T-helper 9 cell (primary cell): ENCODE measurements around the gene ZNF592.

ENCODE experiments used
- DNase-seq: peaks from one replicate; pipeline ENCODE4 v3.0.0-alpha.2; 2020

ZNF592 gene

DNA sequence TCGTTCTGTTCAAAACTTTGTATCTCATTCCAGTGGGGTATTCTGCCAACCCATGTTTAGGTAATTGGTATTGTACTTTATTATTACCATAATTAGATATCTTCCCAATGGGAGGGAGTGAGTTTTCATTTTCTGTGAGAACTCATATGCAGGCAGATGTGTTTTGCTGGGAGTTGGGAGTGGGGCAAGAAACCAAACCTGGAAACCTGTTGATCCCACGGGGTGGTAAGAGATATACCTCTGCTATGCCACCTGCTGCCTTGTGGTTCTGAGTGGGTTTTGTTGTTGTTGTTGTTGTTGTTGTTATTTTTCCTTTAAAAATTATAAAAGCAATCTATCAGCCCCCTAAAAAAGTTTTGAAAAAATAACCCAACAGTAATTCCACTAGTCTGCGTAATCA lies 32.1 kb downstream of the ZNF592 start:
- no peak for DNase-seq

GRCh38 chr15:84781495-84781894 lies 33.1 kb downstream of the ZNF592 start:
- DNase-seq = no peak

GRCh38 chr15:84782346-84782745 lies 34.0 kb downstream of the ZNF592 start:
- no peak for DNase-seq

GRCh38 chr15:84783493-84784251 lies 35.3 kb downstream of the ZNF592 start:
- no peak for DNase-seq

DNA sequence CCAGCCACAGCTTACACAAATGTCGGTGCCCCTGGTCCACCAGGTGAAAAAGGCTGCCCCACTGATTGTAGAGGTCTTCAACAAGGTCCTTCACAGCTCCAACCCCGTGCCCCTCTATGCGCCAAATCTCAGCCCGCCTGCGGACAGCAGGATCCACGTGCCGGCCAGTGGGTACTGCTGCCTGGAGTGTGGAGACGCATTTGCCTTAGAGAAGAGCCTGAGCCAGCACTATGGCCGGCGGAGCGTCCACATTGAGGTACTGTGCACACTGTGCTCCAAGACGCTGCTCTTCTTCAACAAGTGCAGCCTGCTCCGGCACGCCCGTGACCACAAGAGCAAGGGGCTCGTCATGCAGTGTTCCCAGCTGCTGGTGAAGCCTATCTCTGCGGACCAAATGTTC lies 35.9 kb downstream of the ZNF592 start:
- no peak for DNase-seq

GRCh38 chr15:84785053-84785452 lies 36.7 kb downstream of the ZNF592 start:
- no peak for DNase-seq

GRCh38 chr15:84788500-84788899 lies 40.1 kb downstream of the ZNF592 start:
- DNase-seq = no peak

- DNase-seq = no peak
Observed at GRCh38 chr15:84789762-84790161, 41.4 kb downstream of the ZNF592 start.

DNA sequence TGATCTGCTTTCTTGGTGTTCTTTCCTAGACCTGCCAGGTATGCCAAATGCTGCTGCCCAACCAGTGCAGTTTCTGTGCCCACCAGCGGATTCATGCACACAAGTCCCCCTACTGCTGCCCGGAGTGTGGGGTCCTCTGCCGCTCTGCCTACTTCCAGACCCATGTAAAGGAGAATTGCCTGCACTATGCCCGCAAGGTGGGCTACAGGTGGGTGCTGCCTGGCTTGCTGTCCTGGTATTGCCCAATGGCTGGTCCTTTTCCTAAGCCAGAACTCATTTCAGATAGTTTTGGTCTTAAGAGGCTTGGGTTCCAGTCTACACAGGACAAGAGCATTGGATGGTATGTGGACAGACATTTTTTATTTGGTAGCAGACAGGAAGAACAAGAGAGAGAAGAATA lies 42.3 kb downstream of the ZNF592 start:
- DNase-seq = no peak

GRCh38 chr15:84791763-84792162 lies 43.4 kb downstream of the ZNF592 start:
- no peak for DNase-seq

- no peak for DNase-seq
Observed at GRCh38 chr15:84793431-84794161, 45.2 kb downstream of the ZNF592 start.

DNA sequence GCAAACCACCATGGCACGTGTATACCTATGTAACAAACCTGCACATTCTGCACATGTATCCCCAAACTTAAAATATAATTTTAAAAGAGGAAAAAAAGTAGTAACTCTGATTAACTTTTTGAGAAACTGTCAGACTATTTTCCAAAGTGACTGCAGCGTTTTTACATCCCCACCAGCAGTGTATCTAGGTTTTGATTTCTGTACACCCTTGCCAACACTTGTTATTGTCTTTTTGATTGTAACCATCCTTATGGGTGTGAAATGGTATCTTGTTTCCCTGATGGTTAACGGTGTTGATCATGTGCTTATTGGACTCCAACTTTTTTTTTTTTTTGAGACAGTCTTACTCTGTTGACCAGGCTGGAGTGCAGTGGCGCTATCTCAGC lies 45.8 kb downstream of the ZNF592 start:
- no peak for DNase-seq

DNA sequence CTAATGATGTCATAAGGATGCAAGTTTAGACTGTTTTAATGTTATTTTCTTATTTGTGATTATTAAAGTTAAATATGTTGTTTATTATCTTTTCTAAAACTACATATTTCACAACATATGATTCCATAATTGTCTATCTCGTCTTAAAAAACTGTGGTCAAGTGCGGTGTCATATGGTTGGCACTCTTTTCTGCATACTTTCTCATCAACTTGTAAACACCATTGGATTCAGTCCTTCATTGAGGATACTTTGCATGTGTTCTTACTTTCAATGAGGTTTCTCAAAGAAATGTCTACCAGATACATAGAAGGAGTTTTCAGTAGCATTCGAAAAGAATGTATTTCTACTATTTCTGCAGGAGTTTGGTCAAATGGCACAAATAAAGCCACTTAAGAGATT lies 46.8 kb downstream of the ZNF592 start:
- no peak for DNase-seq

GRCh38 chr15:84797212-84797611 lies 48.8 kb downstream of the ZNF592 start:
- no peak for DNase-seq

DNA sequence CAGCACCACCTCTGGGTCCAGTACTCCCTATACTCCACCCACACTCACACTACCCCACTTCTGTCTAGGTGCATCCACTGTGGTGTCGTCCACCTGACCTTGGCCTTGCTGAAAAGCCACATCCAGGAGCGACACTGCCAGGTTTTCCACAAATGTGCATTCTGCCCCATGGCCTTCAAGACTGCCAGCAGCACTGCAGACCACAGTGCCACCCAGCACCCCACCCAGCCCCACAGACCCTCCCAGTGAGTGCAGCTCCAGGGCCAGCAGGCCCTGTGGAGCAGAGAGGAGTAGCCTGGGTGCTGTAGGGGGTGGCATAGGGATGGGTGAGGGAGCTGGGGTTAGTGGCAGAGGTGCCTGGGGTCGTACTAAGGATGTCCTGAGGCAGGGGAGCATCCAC lies 49.4 kb downstream of the ZNF592 start:
- DNase-seq = no peak

DNA sequence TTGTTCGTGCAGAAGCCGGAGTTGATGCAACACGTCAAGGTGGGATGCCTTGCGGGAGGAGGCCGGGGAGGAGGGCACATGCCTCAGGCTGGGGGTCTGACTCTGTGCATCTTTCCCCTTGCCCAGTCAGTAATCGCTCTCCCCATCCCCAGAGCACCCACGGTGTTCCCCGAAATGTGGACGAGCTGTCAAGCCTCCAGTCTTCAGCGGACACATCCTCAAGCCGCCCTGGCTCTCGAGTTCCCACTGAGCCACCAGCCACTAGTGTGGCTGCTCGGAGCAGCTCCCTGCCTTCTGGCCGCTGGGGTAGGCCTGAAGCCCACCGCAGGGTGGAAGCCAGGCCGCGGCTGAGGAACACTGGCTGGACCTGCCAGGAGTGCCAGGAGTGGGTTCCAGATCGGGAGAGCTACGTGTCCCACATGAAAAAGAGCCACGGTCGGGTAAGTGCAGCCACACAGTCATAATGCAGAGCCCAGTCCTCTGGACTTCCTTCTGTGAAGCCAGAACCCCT lies 50.1 kb downstream of the ZNF592 start:
- DNase-seq = no peak

GRCh38 chr15:84799511-84800187 lies 51.3 kb downstream of the ZNF592 start:
- DNase-seq = no peak

DNA sequence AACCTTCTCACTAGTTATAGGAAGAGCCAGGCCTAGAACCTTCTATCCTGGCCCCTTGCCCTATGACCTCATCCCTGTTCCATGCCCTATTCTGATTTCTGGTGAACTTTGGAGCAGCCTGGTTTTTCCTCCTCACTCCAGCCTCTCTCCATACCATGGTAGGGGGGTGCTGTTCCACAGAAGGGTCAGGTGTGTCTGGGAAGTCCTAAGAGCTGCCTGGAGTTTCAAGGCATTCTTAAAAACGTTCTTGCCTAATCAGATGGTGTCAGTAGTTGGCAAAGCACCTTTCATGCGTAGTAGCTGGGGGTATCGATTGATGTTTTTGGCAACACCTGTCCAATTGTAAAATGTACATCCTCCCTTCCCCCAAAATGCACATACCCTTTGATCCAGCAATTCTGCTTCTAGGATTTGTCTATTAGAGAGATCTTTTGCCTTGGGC lies 52.0 kb downstream of the ZNF592 start:
- no peak for DNase-seq

DNA sequence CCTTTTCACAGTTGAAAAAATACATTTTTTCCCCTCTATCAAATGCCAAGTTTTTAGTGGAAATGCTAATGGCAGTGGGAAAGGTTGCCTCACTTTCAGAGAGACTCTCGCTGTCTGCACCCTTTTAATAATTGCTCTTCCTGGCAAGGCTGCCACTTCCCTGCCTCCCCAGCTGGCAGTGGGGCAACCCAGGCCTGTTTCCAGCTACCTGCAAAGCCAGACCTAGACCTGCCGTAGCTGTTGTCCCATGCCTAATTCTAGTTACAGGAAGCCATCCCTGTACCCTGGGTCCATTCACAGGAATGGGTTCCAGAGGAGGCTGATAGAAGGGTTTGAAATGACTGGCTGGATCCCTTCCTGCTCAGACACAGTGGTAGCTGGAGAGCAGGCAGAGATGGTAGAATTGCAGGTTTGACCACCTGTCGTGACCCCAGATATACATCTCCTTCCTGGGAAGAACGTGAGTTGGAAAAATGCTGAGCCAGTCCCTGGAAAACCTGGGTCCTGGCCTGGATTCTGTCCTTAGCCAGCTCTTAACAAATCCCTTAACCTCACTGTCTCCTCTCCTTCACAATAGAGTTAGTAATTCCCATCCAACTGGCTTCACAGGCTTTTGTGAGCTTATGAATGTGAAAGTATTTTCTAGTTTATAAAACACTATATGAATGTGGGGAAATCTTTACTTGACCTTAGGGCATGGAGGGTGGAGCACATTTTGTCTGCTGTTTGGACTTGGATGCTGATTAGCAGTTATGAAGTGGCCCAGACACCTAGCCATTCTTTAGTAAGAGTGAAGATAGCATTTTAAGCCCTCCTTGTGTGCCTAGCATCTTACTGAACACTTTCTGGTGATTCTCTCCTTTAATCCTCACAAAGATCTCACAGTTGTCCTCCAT lies 55.9 kb downstream of the ZNF592 start:
- no peak for DNase-seq

GRCh38 chr15:84805221-84805620 lies 56.8 kb downstream of the ZNF592 start:
- DNase-seq = no peak

GRCh38 chr15:84807228-84807627 lies 58.8 kb downstream of the ZNF592 start:
- no peak for DNase-seq

GRCh38 chr15:84810073-84810840 lies 61.9 kb downstream of the ZNF592 start:
- DNase-seq = no peak
